ENCODE results near the gene TMOD1. TPM values are rescaled to one million over a fixed set of nuclear protein-coding genes. Genes with fewer than 3 reads are reported as not detected.

The TMOD1 gene
- total and polyA plus RNA-seq, 9 of the 15 experiments (the other 6 are each of a cell fraction or from before 2014, with no cell fraction given): 7.1 to 41.2 (median 14.2) TPM

DNA sequence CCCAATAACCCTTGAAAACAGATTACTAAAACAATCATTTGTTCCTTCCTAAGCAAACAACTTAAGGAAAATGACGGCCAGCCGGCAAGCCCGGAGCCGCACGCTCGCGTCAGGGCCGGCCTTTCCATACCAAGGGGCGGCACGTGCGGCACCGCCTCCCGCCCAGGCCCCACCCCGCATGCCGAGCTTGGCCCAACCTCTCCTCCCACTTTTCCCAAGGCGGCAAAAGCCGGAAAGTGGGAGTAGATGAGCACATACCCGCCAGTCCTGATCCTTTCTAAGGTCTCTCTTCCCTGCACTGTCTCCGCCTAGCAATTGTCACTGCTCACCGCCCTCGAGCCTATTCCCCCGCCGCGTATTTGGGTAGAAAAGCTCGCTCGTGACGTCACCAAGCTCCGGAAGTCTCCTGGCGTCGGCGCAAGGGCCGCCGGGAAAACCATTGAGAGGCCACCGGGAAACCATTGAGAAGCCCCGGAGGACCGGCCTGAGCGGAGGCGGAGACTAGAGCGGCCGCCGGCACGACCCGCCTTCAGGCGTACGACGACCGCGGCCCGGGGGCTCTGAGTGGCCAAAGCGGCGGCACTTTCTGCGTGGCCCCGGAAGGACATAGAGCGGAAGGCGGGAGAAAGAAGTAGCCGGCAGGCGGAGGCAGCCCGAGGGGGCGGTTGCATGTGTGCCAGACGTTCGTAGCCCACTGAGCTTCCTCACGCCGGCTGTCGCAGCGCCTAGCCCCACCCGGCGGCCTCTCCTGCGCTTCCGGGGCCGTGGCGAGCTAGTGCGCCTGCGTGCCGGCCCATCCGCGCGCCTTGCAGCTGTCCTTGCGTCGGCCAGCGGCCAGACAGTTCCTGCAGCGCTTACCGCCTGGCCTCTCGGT is 131.8 kb downstream of the TMOD1 start, which contains the start of the genes NCBP1 and TSTD2 (continued):
- TF ChIP-seq ZNF431 (CRISPR knock-in tag; IDR thresholded peaks at IDR 0.05): peak; percentile 85; the same call in 1 of the 2 replicates
- no peak; the same call in 1 of the 2 replicates for TF ChIP-seq KDM2B (CRISPR knock-in tag; IDR thresholded peaks at IDR 0.05)
- TF ChIP-seq BRF1 (IDR thresholded peaks at IDR 0.05; ENCODE audit: borderline replicate concordance, extremely low read depth, insufficient read length): no peak
- TF ChIP-seq KDM4B (IDR thresholded peaks at IDR 0.05; ENCODE audit: borderline replicate concordance in 2 of 2, low read depth in 1 of 2): 0 out of 4 replicates have a peak, but pooled peaks of 1 of the 2 experiments have one; percentile 41
- no peak for TF ChIP-seq RFX1 (IDR thresholded peaks at IDR 0.05)
- TF ChIP-seq CHD2 (IDR thresholded peaks at IDR 0.05; ENCODE audit: low read depth, low read length): no peak
- peak in 1 of 2 experiments; percentile 45; a peak in 2 of 4 replicates for TF ChIP-seq ZNF318 (IDR thresholded peaks at IDR 0.05; ENCODE audit: borderline replicate concordance in 1 of 2, low read depth in 1 of 2)
- 0 out of 2 replicates have a peak, but pooled peaks have one; percentile 11 for TF ChIP-seq SMARCE1 (IDR thresholded peaks at IDR 0.05)
- TF ChIP-seq GABPB1 (CRISPR knock-in tag; IDR thresholded peaks at IDR 0.05): peak; percentile 95
- no peak for TF ChIP-seq HOXB6 (CRISPR knock-in tag; IDR thresholded peaks at IDR 0.05; ENCODE audit: borderline replicate concordance)
- no peak for TF ChIP-seq HMG20A (CRISPR knock-in tag; conservative IDR thresholded peaks at IDR 0.05)
- TF ChIP-seq, protein P1, sequence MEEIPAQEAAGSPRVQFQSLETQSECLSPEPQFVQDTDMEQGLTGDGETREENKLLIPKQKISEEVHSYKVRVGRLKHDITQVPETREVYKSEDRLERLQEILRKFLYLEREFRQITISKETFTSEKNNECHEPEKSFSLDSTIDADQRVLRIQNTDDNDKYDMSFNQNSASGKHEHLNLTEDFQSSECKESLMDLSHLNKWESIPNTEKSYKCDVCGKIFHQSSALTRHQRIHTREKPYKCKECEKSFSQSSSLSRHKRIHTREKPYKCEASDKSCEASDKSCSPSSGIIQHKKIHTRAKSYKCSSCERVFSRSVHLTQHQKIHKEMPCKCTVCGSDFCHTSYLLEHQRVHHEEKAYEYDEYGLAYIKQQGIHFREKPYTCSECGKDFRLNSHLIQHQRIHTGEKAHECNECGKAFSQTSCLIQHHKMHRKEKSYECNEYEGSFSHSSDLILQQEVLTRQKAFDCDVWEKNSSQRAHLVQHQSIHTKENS (CRISPR knock-in tag; IDR thresholded peaks at IDR 0.05): no peak
- TF ChIP-seq PTTG1 (tag; IDR thresholded peaks at IDR 0.05; ENCODE audit: low read depth): no peak
- TF ChIP-seq DNMT1 (IDR thresholded peaks at IDR 0.05): no peak
- no peak; the same call in 1 of the 2 replicates for TF ChIP-seq RNF2 (IDR thresholded peaks at IDR 0.05)
- peak; percentile 78 for TF ChIP-seq SP1 (CRISPR knock-in tag; IDR thresholded peaks at IDR 0.05)
- no peak for TF ChIP-seq TCFL5 (CRISPR knock-in tag; conservative IDR thresholded peaks at IDR 0.05)
- no peak for TF ChIP-seq ZKSCAN1 (IDR thresholded peaks at IDR 0.05; ENCODE audit: low read depth, low read length)
- no peak for TF ChIP-seq ZNF707 (CRISPR knock-in tag; conservative IDR thresholded peaks at IDR 0.05)

All from K562 (cell line).